Frontal cortex (tissue), 4 donors: ENCODE results near the gene EXOC6B. TPM values are rescaled to one million over a fixed set of nuclear protein-coding genes. Genes with fewer than 3 reads are reported as not detected.

Source experiments
- DNase-seq, 2 donors: peaks; one replicate each; pipeline ENCODE4 v3.0.0; 2012; ENCODE audit warnings: low spot score in 2 of 2
- FAIRE-seq: peaks from 2 replicates; lab custom pipeline; 2012; peaks lifted over from hg19 to GRCh38; lab: Jason Lieb, UNC
- total RNA-seq: library from RNA; depleted of rRNA; stranded (reverse); fragments of >200 nt; gene quantifications from one replicate; pipeline ENCODE4 v1.2.3, GENCODE V29; 2014
- donor health status: control.
- donor health status: control.
- donor health status: control.

Gene EXOC6B
- total RNA-seq, 1 donor from 2014 or later = 232 TPM

DNA sequence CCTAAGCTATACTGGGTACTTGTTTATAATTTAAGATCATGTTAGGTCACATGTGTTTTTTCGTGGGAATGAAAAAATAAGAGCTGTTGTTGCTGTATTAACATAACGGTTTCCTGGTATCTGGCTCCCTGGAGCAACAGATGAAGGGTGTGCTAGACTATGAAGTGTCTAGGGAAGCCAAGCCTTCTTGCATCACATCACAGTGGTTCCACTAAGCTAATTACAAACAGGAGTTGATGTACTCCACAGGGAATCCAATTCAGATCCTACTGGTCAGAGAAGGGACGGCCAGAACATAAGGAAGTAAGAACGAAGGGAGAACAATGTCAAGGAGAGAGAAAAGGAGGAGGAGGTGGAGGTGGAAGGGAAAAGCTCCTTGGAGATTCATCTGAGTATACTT lies 485.2 kb downstream of the EXOC6B start:
- FAIRE-seq = no peak
- no peak for DNase-seq

- no peak for FAIRE-seq
- DNase-seq = no peak
Measured at GRCh38 chr2:72338076-72338475, 487.8 kb downstream of the EXOC6B start.

GRCh38 chr2:72332720-72333119 lies 493.1 kb downstream of the EXOC6B start:
- FAIRE-seq = no peak

GRCh38 chr2:72330652-72331051 lies 495.2 kb downstream of the EXOC6B start:
- no peak for FAIRE-seq
- DNase-seq = no peak

More at GRCh38 chr2:72332720-72333119, 493.1 kb downstream of the EXOC6B start:
- DNase-seq = no peak

GRCh38 chr2:72326759-72327158 lies 499.1 kb downstream of the EXOC6B start:
- no peak for FAIRE-seq
- DNase-seq = no peak

- no peak for FAIRE-seq
- no peak for DNase-seq
Measured at GRCh38 chr2:72325592-72326422, 500.0 kb downstream of the EXOC6B start.

GRCh38 chr2:72316774-72317173 lies 509.1 kb downstream of the EXOC6B start:
- FAIRE-seq = no peak
- DNase-seq = no peak

GRCh38 chr2:72300147-72300684 lies 525.6 kb downstream of the EXOC6B start:
- FAIRE-seq = no peak

GRCh38 chr2:72293620-72294019 lies 532.2 kb downstream of the EXOC6B start:
- no peak for FAIRE-seq

More at GRCh38 chr2:72300147-72300684, 525.6 kb downstream of the EXOC6B start:
- no peak for DNase-seq

DNA sequence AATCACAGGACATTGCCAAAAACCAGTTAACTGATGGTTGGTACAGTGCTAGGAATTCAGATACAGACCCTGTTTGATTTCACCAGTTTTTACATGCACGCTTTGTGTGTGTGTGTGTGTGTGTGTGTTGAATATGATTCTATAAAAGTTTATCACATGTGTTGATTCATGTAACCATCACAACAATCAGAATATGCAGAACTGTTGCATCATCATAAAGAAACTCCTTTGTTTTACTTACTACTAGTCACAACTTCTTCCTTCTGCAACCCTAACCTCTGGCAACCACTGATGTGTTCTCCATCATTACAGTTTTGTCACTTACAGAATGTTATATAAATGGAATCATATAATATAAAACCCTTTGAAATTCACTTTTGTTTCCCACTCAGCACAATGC lies 533.4 kb downstream of the EXOC6B start:
- DNase-seq = no peak
- no peak for FAIRE-seq

More at GRCh38 chr2:72293620-72294019, 532.2 kb downstream of the EXOC6B start:
- DNase-seq = no peak

GRCh38 chr2:72291059-72291458 lies 534.8 kb downstream of the EXOC6B start:
- no peak for FAIRE-seq
- DNase-seq = no peak

DNA sequence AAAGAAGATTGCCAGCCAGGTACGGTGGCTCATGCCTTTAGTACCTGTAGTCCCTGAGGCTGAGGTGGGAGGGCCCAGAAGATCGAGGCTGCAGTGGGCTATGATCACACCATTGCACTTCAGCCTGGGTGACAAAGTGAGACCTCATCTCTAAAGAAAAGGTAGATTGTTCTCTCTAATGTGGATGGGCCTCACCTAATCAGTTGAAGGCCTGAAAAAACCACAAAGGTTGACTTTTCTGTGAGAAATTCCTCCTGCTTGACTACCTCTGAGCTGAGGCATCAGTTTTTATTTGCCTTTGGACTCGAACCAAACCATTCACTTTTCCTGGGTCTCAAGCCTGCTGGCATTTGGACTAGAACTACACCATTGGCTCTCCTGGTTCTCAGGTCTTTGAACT lies 536.1 kb downstream of the EXOC6B start:
- FAIRE-seq = no peak
- DNase-seq = no peak

DNA sequence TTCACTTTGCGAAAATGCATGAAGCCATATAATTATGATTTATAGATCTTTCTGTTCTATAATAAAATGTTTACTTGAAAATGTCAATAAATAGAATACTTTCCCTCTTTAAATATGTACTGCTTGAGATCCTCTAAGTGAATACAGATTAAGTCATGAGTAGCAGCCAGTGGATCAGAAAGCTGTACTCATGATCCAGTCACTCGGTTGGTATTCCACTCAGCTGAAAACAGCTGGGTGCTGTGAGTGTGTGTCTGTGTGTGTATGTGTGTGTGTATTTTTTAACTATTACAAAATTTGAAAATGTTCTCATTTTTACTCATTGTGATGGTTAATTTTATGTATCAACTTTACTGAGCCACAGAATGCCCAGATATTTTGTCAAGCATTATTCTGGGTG lies 536.5 kb downstream of the EXOC6B start:
- DNase-seq (no peak), FAIRE-seq (no peak)

DNA sequence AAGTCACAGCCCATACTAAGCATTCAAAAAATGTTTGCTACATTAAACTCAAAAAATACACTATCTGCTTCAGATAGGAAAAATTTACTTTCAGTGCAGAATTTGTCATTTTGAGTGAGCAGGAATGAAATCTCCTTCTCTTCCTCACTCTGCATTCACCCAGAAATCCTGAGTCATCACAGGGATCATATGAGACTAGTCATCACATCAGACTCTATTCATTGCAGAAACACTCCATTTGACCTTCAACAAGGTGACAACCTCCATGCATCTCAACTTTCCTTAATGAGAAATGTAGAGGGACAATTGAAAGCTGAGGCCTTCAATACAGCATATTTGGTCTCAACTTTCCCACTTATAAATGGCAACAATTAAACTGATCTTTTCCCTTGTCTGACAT lies 547.8 kb downstream of the EXOC6B start:
- FAIRE-seq (no peak), DNase-seq (no peak)

DNA sequence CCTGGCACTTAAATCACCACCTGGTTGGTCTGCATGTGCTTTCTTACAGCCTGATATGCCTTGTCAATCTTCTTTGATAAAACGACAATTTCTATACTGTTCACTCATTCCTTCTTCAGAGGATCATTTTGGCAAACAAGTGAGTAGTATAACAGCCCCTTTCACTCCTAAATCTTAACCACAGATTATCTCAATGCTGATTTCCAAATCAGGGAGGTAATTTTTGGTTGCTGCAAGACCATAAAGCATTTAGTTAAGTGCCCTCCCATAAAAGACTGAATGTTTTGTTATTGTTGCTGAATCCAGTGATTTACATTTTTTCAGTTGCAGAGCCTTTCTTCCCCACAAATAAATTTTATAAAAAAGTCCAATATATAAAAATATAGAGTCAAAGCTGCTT lies 549.0 kb downstream of the EXOC6B start:
- FAIRE-seq (no peak), DNase-seq (no peak)

- FAIRE-seq = no peak
Measured at GRCh38 chr2:72276356-72276755, 549.5 kb downstream of the EXOC6B start.

DNA sequence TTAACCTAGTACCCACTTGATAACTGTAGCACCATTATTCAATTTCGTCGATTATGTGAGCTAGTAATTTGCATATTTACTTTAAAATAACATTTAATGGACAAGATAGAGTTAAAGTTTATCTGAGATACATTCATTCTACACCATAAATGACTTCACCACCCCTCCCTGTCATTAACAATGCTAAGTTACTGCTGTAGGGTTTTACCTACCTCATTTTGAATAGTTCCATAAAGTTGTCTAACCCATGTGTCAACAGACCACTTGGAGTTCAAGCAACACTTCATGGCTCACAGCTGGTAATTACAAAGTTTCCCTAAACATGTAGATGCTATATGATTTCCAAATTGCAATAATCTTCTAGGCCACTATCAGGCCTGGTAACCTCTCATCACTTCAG lies 550.7 kb downstream of the EXOC6B start:
- FAIRE-seq (no peak), DNase-seq (no peak)

More at GRCh38 chr2:72276356-72276755, 549.5 kb downstream of the EXOC6B start:
- DNase-seq = no peak

DNA sequence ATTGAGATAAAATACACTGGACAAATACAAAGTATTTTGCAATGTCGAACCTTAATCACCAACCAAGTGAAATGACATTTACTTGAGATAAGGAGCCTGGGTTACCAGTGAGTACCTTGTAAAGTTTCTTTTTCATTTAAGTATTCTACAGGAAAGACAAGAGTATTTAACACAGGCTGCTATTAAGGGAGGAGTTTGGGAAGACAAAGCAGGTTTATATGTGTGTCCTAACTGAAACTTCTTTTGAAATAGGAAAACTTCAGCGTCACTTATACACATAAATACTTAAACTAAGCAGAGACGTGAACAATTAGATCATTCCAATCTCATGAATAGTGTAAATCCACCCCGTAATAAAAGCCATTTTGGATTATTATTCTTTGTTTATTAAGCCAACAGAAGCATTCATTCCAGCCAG lies 551.4 kb downstream of the EXOC6B start:
- no peak for DNase-seq
- no peak for FAIRE-seq

GRCh38 chr2:72273384-72273783 lies 552.4 kb downstream of the EXOC6B start:
- no peak for DNase-seq
- no peak for FAIRE-seq

- DNase-seq (no peak), FAIRE-seq (no peak)
Measured at GRCh38 chr2:72271766-72272641, 553.8 kb downstream of the EXOC6B start.

DNA sequence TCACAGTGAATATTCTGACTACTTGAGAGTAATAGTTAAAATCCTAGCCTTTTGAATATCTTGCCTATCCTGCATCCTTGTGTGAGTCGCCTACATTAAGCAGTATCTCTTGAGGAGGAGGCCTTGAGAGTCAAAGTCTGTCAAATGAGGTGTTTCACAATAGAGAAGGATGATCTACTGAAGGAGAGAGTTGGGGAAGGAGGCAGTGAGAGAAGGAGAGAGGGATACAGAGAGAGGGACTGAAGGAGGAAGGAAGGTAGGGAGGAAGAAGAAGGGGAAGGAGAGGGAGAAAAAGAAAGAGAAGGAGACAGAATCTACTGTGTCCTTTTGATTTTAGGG lies 554.6 kb downstream of the EXOC6B start:
- FAIRE-seq (no peak), DNase-seq (no peak)
